Measurements from ENCODE around the gene CHST7. TPM values are rescaled to one million over a fixed set of nuclear protein-coding genes. Genes with fewer than 3 reads are reported as not detected.

Gene CHST7
- total RNA-seq, 4 donors from 2014 or later, result 15.7 to 80.8 (median 42.9) TPM

- TF ChIP-seq CTCF (IDR thresholded peaks at IDR 0.05; ENCODE audit: low read depth), result no peak
Observed at GRCh38 chrX:46551494-46552128, 22.0 kb upstream of the CHST7 start.

GRCh38 chrX:46553935-46554334 is 19.6 kb upstream of the CHST7 start:
- no peak for TF ChIP-seq CTCF (IDR thresholded peaks at IDR 0.05; ENCODE audit: low read depth)

- no peak for TF ChIP-seq CTCF (IDR thresholded peaks at IDR 0.05; ENCODE audit: low read depth)
Observed at GRCh38 chrX:46554942-46555341, 18.6 kb upstream of the CHST7 start.

GRCh38 chrX:46559062-46559461 is 14.5 kb upstream of the CHST7 start:
- TF ChIP-seq CTCF (IDR thresholded peaks at IDR 0.05; ENCODE audit: low read depth), result no peak

GRCh38 chrX:46561824-46562657 is 11.5 kb upstream of the CHST7 start:
- TF ChIP-seq CTCF (IDR thresholded peaks at IDR 0.05; ENCODE audit: low read depth), result no peak

- no peak for TF ChIP-seq CTCF (IDR thresholded peaks at IDR 0.05; ENCODE audit: low read depth)
Observed at GRCh38 chrX:46567388-46567787, 6.2 kb upstream of the CHST7 start.

- TF ChIP-seq CTCF (IDR thresholded peaks at IDR 0.05; ENCODE audit: low read depth), result no peak
Observed at GRCh38 chrX:46569621-46570020, 3.9 kb upstream of the CHST7 start.
